Stimulated activated CD8-positive, alpha-beta memory T cell treated with anti-CD3 and anti-CD28 coated beads, Interleukin-15, amount 100 ng/mL, for 4 hours (primary cell): ENCODE results near the gene PRPF31.
"Not testable (repeated sequence)": the region's sequence is repeated elsewhere in the genome, so short reads cannot be mapped to it uniquely, and the experiment has no call there.

Source experiments
- DNase-seq, 2 donors: peaks; one replicate each; pipeline ENCODE4 v3.0.0-alpha.2; 2020; ENCODE audit warnings: low read depth in 2 of 2

Gene PRPF31

GRCh38 chr19:54162884-54163283 lies 47.3 kb downstream of the PRPF31 start:
- DNase-seq: no peak

GRCh38 chr19:54164369-54165068 lies 49.0 kb downstream of the PRPF31 start:
- DNase-seq: peak in 1 of 2 donors; percentile 32

- no peak for DNase-seq
Measured at GRCh38 chr19:54165222-54165621, 49.7 kb downstream of the PRPF31 start.

- DNase-seq: peak; percentile 65 to 75
Measured at GRCh38 chr19:54168174-54168917, 52.8 kb downstream of the PRPF31 start.

GRCh38 chr19:54169149-54169740 lies 53.7 kb downstream of the PRPF31 start:
- no peak for DNase-seq

- DNase-seq: not testable (repeated sequence)
Measured at GRCh38 chr19:54171736-54172431, 56.3 kb downstream of the PRPF31 start.

GRCh38 chr19:54172471-54173358 lies 57.2 kb downstream of the PRPF31 start, which contains the start of gene TMC4:
TSS of gene TMC4 (minus strand) at chr19:54173160. CDS start at chr19:54173117, 43 bp downstream.
- DNase-seq: no peak

- no peak for DNase-seq
Measured at GRCh38 chr19:54173359-54173699, 57.8 kb downstream of the PRPF31 start.

GRCh38 chr19:54173951-54174834 lies 58.6 kb downstream of the PRPF31 start:
- DNase-seq: no peak

GRCh38 chr19:54178581-54179261 lies 63.2 kb downstream of the PRPF31 start:
- no peak for DNase-seq

- no peak for DNase-seq
Measured at GRCh38 chr19:54179262-54179852, 63.8 kb downstream of the PRPF31 start.

- no peak for DNase-seq
Measured at GRCh38 chr19:54179921-54180461, 64.4 kb downstream of the PRPF31 start.

GRCh38 chr19:54180691-54181091 lies 65.1 kb downstream of the PRPF31 start:
- no peak for DNase-seq
